ENCODE results near the gene XBP1. TPM values are rescaled to one million over a fixed set of nuclear protein-coding genes. Genes with fewer than 3 reads are reported as not detected.
"Not testable (repeated sequence)": the region's sequence is repeated elsewhere in the genome, so short reads cannot be mapped to it uniquely, and the experiment has no call there.

The XBP1 gene
- total RNA-seq: 100 to 1,000 TPM; 116 to 238 (median 132) TPM
- long read RNA-seq, donor 1, transcript XBP1-201 (5 exons, 1,850 nt): major isoform, 194 of 209 reads
- long read RNA-seq, donor 1, partial matches to known transcripts: 2 of 209 reads
- long read RNA-seq, donor 1, other reads (novel, unspliced or antisense): 11 of 209 reads
- long read RNA-seq, donor 2, transcript XBP1-201 (5 exons, 1,850 nt): major isoform, 90 of 100 reads
- long read RNA-seq, donor 2, partial matches to known transcripts: 5 of 100 reads
- long read RNA-seq, donor 2, other reads (novel, unspliced or antisense): 2 of 100 reads

DNA sequence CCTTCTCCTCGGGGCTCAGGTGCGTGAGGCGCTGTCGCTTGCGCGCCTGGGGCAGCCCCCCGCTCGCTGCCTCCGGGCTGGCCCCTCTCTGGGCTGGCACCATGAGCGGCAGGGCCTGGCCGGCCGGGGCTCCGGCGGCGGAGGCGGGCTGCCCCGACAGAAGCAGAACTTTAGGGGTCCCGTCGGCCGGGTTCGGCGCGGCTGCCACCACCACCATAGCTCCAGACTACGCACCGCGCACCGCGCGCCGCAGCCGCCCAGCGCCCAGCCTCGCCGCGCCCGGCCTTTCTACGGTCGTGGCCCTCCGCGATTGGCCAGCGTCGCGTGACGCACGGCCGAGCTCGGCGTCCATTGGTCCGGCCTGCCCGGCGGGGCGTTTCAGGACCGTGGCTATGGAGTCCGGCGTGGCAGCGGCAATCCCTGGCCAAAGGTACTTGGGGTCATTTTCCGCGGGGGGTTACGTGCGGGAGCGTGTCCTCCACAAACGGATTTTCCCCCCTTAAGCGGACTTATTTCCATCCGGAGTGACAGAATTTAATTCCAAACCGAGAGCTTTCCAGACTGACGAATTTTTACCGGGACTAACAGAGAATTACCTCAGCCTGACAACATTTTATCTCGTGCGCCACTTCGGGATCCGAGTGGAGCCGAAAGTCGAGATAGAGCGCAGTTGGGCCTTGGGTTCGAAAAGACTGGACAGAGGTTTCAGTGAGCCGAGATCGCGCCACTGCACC, at the start of gene XBP1:
TSS of gene XBP1 (minus strand) at position 262 of the 734 bp plus-strand sequence.
- intact Hi-C loops (cut with DNase I, micrococcal nuclease): no loop called here
- ATAC-seq (peak; percentile 94), DNase-seq (peak; percentile 95 to 97 (median 96))
- peaks cover 38% of the 10 kb centered on the region for H3K4me1 ChIP-seq (ENCODE audit: low read depth)
- no peak for TF ChIP-seq CTCF (IDR thresholded peaks at IDR 0.05)
- H3K4me3 ChIP-seq: peak within 1 kb of the TSS; percentile 97
- H3K36me3 ChIP-seq (ENCODE audit: low read depth): peaks cover 7% of the 10 kb centered on the region
- no peaks in the 10 kb centered on the region for H3K9me3 ChIP-seq

DNA sequence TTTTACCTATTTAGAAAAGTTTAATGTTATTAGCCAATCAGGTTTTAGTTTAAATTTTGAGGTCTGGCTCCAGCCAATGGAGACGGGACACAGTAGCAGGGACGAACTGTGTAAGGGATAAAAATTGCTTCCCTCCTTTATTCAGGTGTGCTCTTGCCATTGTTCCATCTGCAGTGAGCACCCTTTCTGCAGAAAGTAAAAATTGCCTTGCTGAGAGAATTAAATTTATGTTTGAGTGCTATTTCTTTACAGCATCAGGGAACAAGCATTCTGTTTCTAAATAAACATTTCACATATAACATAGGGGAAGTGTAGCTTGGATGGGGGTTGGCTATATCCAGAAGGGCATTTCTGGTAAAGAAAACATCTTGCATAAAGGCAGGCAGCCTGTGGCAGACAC, 46.6 kb upstream of the XBP1 start:
- intact Hi-C loops (cut with DNase I, micrococcal nuclease): no loop called here
- ATAC-seq (no peak), DNase-seq (no peak)
- Histone ChIP-seq H3K36me3 (ENCODE audit: low read depth) (no peaks in the 10 kb centered on the region), H3K4me3 (no peak overlapping the region), H3K9me3 (peaks cover 14% of the 10 kb centered on the region), H3K4me1 (ENCODE audit: low read depth) (no peaks in the 10 kb centered on the region)
- TF ChIP-seq CTCF (IDR thresholded peaks at IDR 0.05): no peak

DNA sequence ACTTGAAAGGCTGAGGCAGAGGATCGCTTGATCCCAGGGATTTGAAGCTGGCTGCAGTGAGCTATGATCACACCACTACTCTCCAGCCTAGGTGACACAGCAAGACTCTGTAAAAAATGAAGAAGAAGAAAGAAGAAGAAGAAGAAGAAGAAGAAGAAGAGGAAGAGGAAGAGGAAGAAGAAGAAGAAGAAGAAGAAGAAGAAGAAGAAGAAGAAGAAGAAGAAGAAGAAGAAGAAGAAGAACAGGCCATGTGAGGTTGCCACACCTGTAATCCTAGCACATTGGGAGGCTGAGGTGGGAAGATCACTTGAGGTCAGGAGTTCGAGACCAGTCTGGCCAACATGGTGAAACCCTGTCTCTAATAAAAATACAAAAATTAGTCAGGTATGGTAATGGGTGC, 43.9 kb upstream of the XBP1 start:
- H3K4me3 ChIP-seq; ATAC-seq; intact Hi-C loops (cut with DNase I, micrococcal nuclease); H3K4me1 ChIP-seq (ENCODE audit: low read depth); DNase-seq; H3K36me3 ChIP-seq (ENCODE audit: low read depth): not testable (repeated sequence)
- H3K9me3 ChIP-seq: peaks cover 14% of the 10 kb centered on the region

GRCh38 chr22:28843633-28844032, 43.3 kb upstream of the XBP1 start:
- intact Hi-C loops (cut with DNase I, micrococcal nuclease): no loop called here
- peak; percentile 90 for ATAC-seq
- TF ChIP-seq CTCF (IDR thresholded peaks at IDR 0.05): no peak

GRCh38 chr22:28841111-28841510, 40.7 kb upstream of the XBP1 start:
- no peak for DNase-seq
- ATAC-seq: no peak
- H3K9me3 ChIP-seq: no peaks in the 10 kb centered on the region
- H3K4me1 ChIP-seq (ENCODE audit: low read depth): no peaks in the 10 kb centered on the region
- no peak overlapping the region for H3K4me3 ChIP-seq
- no peaks in the 10 kb centered on the region for H3K36me3 ChIP-seq (ENCODE audit: low read depth)
- intact Hi-C loops (cut with DNase I, micrococcal nuclease): no loop called here
- no peak for TF ChIP-seq CTCF (IDR thresholded peaks at IDR 0.05)

More at GRCh38 chr22:28843633-28844032, 43.3 kb upstream of the XBP1 start:
- Histone ChIP-seq H3K36me3 (ENCODE audit: low read depth) (no peaks in the 10 kb centered on the region), H3K9me3 (peaks cover 14% of the 10 kb centered on the region), H3K4me1 (ENCODE audit: low read depth) (no peaks in the 10 kb centered on the region), H3K4me3 (no peak overlapping the region)
- DNase-seq: no peak

- TF ChIP-seq CTCF (IDR thresholded peaks at IDR 0.05): no peak
Observed at GRCh38 chr22:28838971-28839370, 38.6 kb upstream of the XBP1 start.

More at GRCh38 chr22:28838971-28839370, 38.6 kb upstream of the XBP1 start:
- intact Hi-C loops (cut with DNase I, micrococcal nuclease): no loop called here
- DNase-seq (no peak), ATAC-seq (no peak)
- no peak overlapping the region for H3K4me3 ChIP-seq
- no peaks in the 10 kb centered on the region for H3K9me3 ChIP-seq
- no peaks in the 10 kb centered on the region for H3K4me1 ChIP-seq (ENCODE audit: low read depth)
- H3K36me3 ChIP-seq (ENCODE audit: low read depth): no peaks in the 10 kb centered on the region

All from mucosa of descending colon (tissue), 3 donors.